ENCODE data around the gene SNTG2. TPM values are rescaled to one million over a fixed set of nuclear protein-coding genes. Genes with fewer than 3 reads are reported as not detected.
"Not testable (repeated sequence)": the region's sequence is repeated elsewhere in the genome, so short reads cannot be mapped to it uniquely, and the experiment has no call there.

SNTG2 gene
- total RNA-seq, 4 donors from 2014 or later: 3.3 to 7.4 (median 4.5) TPM

GRCh38 chr2:905091-905832 lies 45.4 kb upstream of the SNTG2 start:
- H3K4me1 ChIP-seq: no peaks in the 10 kb centered on the region
- intact Hi-C loops (cut with DNase I): no loop called here
- H3K36me3 ChIP-seq: no peaks in the 10 kb centered on the region
- H3K9me3 ChIP-seq: peaks cover 0 to 7% (median 0%) of the 10 kb centered on the region in 4 donors
- TF ChIP-seq POLR2AphosphoS5 (IDR thresholded peaks at IDR 0.05): no peak
- TF ChIP-seq CTCF (IDR thresholded peaks at IDR 0.05): no peak
- TF ChIP-seq POLR2A (IDR thresholded peaks at IDR 0.05; ENCODE audit: low read depth): no peak
- TF ChIP-seq EP300 (IDR thresholded peaks at IDR 0.05): no peak
- no peak for DNase-seq (ENCODE audit: extremely low spot score)
- WGBS: 98% methylated on average over 8 of the region's 12 CpGs
- H3K4me3 ChIP-seq: no peak overlapping the region
- peaks cover 0 to 20% (median 0%) of the 10 kb centered on the region in 4 donors for H3K27me3 ChIP-seq
- H3K27ac ChIP-seq (replicated peaks in 1 of 4): no peak overlapping the region

- 91% methylated on average over 4 of the region's 5 CpGs for WGBS
- Histone ChIP-seq H3K27ac (replicated peaks in 1 of 4) (no peak overlapping the region), H3K36me3 (no peaks in the 10 kb centered on the region), H3K4me1 (no peaks in the 10 kb centered on the region), H3K27me3 (peaks cover 0 to 20% (median 0%) of the 10 kb centered on the region in 4 donors), H3K9me3 (peaks cover 0 to 7% (median 0%) of the 10 kb centered on the region in 4 donors), H3K4me3 (no peak overlapping the region)
- DNase-seq (ENCODE audit: extremely low spot score): no peak
- TF ChIP-seq EP300 (IDR thresholded peaks at IDR 0.05): no peak
- TF ChIP-seq POLR2A (IDR thresholded peaks at IDR 0.05; ENCODE audit: low read depth): no peak
- no peak for TF ChIP-seq CTCF (IDR thresholded peaks at IDR 0.05)
- TF ChIP-seq POLR2AphosphoS5 (IDR thresholded peaks at IDR 0.05): no peak
- intact Hi-C loops (cut with DNase I): no loop called here
Observed at GRCh38 chr2:905833-906140, 44.9 kb upstream of the SNTG2 start.

- Histone ChIP-seq H3K9me3 (peaks cover 0 to 2% (median 0%) of the 10 kb centered on the region in 4 donors), H3K4me1 (no peaks in the 10 kb centered on the region), H3K36me3 (no peaks in the 10 kb centered on the region), H3K27ac (replicated peaks in 1 of 4) (no peak overlapping the region), H3K4me3 (no peak overlapping the region), H3K27me3 (peaks cover 0 to 20% (median 0%) of the 10 kb centered on the region in 4 donors)
- TF ChIP-seq POLR2A (IDR thresholded peaks at IDR 0.05; ENCODE audit: low read depth) (no peak), CTCF (IDR thresholded peaks at IDR 0.05) (no peak), EP300 (IDR thresholded peaks at IDR 0.05) (no peak), POLR2AphosphoS5 (IDR thresholded peaks at IDR 0.05) (no peak)
- intact Hi-C loops (cut with DNase I): no loop called here
- DNase-seq (ENCODE audit: extremely low spot score): no peak
- WGBS: 76% methylated on average over 7 of the region's 7 CpGs
Observed at GRCh38 chr2:907706-908105, 42.9 kb upstream of the SNTG2 start.

GRCh38 chr2:908568-908967 lies 42.1 kb upstream of the SNTG2 start:
- no peaks in the 10 kb centered on the region for H3K9me3 ChIP-seq
- H3K27ac ChIP-seq (replicated peaks in 1 of 4): no peak overlapping the region
- WGBS: 86% methylated on average over 4 of the region's 4 CpGs
- no peak overlapping the region for H3K4me3 ChIP-seq
- no peak for TF ChIP-seq EP300 (IDR thresholded peaks at IDR 0.05)
- no peak for TF ChIP-seq POLR2A (IDR thresholded peaks at IDR 0.05; ENCODE audit: low read depth)
- no peak for TF ChIP-seq POLR2AphosphoS5 (IDR thresholded peaks at IDR 0.05)
- DNase-seq (ENCODE audit: extremely low spot score): no peak
- intact Hi-C loops (cut with DNase I): no loop called here
- H3K36me3 ChIP-seq: no peaks in the 10 kb centered on the region
- no peaks in the 10 kb centered on the region for H3K4me1 ChIP-seq
- peaks cover 0 to 20% (median 0%) of the 10 kb centered on the region in 4 donors for H3K27me3 ChIP-seq

- WGBS: 80% methylated on average over 27 of the region's 27 CpGs
- H3K9me3 ChIP-seq; DNase-seq (ENCODE audit: extremely low spot score); H3K36me3 ChIP-seq; intact Hi-C loops (cut with DNase I); H3K4me1 ChIP-seq; H3K27ac ChIP-seq (replicated peaks in 1 of 4); H3K4me3 ChIP-seq: not testable (repeated sequence)
- peaks cover 0 to 18% (median 0%) of the 10 kb centered on the region in 4 donors for H3K27me3 ChIP-seq
Observed at GRCh38 chr2:909764-910379, 40.8 kb upstream of the SNTG2 start.

All from esophagus muscularis mucosa (tissue), 4 donors.